IPS-11a (cell line): ENCODE data around the gene PLXDC2.

Experiments used
- H3K4me3 ChIP-seq: one replicate; pipeline ENCODE4 v1.5.1; 2013; ENCODE audit warnings: low read depth, low read length, control low read depth

PLXDC2 gene

DNA sequence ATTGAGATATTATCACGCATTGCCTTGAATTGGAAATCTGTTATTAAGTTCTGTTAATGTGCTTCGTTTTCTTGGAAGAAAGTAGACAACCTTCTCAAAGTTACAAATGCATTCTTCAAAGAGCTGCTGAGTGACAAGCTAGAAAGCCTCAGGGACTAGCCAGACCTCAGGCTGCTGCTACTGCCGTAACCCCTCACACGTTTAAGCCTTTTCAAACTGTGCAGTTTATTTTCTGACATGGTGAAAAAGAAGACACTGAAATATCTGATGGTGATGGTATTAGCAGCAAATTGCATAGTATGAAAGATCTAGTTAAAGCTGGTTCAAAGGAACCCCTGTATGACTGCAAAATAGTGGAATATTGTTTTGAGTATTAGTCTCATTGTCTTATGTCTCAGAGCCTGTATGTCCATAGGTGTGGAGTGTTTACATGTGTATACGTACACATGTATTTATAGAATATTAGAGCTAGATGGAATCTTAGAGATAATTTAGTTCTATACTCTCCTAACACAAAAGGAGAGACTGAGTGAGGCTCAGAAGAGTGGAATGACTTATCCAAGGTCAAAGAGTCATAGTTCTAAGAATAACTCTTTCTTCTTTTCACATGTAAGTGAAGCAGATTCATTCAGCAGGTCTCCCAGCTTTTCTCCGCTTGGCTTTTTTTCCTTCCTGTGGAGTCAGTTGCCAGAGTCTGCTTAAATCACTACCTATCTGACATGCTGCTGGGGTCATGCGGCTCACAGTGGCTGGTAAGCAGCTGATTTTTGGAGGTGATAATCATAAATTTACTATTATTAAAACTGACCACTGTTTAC, 431.9 kb downstream of the PLXDC2 start:
- H3K4me3 ChIP-seq, result no peak overlapping the region

DNA sequence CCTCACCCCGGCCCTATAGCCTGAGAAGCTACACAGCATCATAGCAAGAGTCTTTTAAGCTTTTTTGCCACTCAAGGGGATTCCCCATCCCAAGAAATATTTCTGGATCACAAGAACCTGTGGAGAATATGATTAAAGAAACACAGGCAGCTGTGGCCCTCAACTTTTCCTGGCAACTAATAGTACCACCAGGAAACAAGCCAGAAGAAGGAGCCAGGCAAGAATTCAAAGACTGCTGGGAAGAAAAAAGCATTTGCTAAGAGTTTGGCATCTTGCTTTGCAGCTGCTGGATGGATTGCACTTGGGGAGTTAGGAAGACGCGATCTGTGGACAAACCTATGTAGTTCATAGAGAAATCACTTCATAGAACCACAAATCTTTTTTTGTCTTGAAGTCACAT, 437.8 kb downstream of the PLXDC2 start:
- no peak overlapping the region for H3K4me3 ChIP-seq

- H3K4me3 ChIP-seq, result no peak overlapping the region
These were observed 438.3 kb downstream of the PLXDC2 start for GRCh38 chr10:20254497-20254896.

DNA sequence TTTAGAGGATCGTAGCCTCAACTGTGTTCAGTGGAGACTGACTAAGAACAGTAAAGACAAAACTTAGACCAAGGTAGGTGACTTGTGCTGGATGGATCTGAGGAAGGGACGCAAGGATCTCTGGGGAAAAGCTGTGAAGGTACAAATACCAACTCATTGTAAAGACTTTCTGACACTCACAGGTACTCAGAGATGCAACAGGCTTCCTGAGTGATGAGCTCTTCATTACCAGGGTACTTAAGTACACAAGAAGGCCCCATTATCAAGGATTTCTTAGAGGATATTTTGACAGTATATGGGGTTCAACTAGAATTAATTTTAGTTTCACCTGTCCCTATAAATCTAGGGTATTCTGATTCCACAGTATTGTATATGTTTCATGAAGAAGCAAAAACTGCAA, 440.7 kb downstream of the PLXDC2 start:
- no peak overlapping the region for H3K4me3 ChIP-seq

DNA sequence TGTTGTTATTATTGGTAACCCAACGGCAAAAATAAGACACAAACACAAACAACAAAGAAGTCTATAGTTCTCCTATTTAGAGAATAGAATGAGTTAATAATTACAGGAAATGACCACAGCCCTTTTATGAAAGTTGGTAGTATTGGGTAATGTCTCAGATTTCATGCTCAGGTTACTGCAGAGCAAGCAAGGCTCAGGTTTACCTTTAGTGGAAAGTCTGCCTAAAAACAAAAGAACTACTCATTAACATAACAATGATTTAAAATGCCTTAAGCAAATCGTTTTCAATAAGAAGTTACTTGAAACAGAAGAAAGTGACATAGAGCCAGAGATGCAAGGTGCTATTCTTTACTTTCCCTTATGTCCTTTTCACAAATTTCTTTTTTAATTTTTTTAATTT, 441.2 kb downstream of the PLXDC2 start:
- H3K4me3 ChIP-seq, result no peak overlapping the region

GRCh38 chr10:20265146-20265545, 448.9 kb downstream of the PLXDC2 start:
- H3K4me3 ChIP-seq, result no peak overlapping the region

GRCh38 chr10:20267734-20268133, 451.5 kb downstream of the PLXDC2 start:
- no peak overlapping the region for H3K4me3 ChIP-seq

DNA sequence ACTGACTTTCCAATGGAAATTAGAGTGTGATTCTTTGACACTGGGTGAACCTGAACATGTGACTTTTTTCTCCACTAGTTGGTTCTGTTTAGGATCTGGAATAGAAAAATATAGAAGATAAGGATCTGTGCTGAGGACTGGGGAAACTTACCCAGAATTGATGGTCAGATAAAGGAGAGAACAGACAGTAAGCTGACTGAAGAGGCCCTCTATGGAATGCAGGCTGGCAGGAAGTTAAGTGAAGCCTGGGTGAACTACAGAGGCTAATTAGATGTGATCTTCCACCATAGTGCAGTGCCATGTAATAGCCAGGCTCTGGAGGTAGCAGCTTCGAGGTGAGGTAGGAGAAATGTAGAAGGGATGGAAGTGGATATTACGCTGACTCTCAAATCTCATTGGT, 455.3 kb downstream of the PLXDC2 start:
- H3K4me3 ChIP-seq, result no peak overlapping the region

DNA sequence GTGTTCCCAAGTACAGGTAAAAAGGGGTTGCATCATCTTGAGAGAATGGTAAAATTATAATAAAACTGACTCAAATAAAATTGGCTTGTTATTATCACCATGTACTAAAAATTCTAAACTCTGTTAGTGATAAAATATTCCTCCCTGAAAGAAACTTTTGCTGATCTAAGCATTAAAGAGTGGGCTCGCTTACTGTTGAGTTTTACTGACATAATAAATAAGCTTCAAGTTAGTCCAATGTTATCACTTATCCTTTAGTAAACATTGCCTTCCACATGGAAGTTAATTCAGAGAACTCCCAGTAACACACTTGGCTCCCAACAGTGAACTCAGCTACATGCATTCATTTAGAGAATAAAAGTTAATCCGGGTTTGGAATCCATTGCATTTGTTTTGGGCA, 456.4 kb downstream of the PLXDC2 start:
- no peak overlapping the region for H3K4me3 ChIP-seq

DNA sequence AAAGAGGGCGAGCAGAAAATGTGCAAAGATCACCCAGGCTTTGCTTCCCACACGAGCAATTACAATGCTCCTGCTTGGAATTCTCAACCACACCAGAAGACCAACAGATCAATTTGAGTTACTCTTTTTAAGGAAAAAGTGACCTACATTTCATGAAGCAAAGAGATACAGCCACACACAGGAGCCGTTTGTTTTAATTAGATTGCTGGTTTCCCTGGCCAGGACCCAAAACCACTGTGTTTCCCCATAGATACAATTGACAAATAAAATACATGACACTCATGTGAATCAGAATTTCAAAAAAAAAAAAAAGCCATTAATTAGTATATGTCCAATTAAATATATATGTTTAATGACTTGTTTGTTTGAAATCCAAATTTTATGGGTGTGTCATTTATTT, 458.3 kb downstream of the PLXDC2 start:
- no peak overlapping the region for H3K4me3 ChIP-seq

DNA sequence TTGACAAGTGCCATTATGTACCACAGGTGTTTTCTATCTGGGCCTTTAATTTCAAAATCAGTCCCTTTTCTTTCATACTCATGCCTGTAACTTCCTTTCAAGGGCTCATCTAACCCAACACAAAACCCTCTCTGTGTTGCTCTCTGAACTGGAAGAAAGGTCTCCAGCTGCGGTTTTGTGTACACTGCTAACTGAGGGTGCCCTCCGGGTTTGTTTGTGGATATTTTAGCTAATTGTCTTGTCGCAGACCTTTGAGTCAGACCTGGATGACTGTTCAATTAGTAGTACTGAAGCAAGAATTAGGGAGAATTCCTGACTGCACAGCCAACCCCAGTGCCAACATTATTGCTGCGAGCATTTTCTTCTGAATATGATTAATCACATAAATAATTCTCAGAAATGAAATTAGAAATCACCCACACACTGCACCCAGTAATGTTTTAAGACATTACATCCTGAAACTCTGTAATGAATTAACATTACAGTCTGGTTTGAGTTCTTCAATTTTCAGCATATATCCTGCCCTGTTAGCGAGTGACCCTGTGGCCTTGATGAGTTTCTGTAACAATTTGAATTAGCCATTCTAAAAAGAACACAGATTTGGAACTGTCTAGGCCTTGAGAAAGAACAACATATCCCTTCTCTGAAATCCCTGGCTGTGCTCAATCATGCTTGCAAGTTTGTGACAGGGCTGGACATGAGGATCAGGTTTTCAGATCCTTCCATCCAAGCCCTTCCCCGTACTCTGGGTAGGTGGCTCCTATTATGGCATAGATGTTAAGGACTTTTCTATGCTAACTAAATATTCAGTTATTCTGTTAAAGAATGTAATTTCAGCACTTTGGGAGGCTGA, 460.1 kb downstream of the PLXDC2 start:
- H3K4me3 ChIP-seq, result no peak overlapping the region

DNA sequence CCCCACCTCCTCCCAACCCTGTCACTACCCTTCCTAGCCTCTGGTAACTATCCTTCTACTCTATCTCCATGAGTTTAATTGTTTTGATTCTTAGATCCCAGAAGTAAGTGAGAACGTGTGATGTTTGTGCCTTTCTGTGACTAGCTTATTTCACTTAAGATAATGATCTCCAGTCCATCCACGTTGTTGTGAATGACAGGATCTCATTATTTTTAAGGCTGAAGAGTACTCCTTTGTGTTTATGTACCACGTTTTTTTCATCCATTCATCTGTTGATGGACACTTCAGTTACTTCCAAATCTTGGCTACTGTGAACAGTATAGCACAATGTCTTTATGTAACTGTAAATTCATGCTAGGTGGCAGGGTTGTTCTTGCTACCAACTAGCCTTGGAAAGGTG, 461.6 kb downstream of the PLXDC2 start:
- no peak overlapping the region for H3K4me3 ChIP-seq

DNA sequence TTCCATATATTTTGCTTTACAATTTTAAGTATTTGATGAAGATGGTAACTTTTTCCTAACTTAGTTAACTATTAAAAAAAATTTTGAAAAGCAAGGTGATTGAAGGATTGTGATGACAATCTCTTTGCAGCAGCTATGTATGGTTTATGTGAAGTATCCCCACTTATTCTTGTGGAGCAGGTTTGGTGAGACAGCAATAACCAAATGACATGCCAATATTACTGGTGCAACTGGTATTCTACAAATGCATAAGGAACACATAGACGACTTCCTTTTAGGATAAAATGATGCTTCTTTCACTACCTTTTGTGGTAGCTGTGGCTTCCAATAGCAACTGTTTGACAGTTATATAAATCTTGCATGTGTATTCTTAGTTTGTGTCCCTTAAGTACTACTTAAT, 465.3 kb downstream of the PLXDC2 start:
- H3K4me3 ChIP-seq, result no peak overlapping the region

- H3K4me3 ChIP-seq, result no peak overlapping the region
These were observed 471.4 kb downstream of the PLXDC2 start for GRCh38 chr10:20287586-20287985.

GRCh38 chr10:20288060-20288459, 471.8 kb downstream of the PLXDC2 start:
- no peak overlapping the region for H3K4me3 ChIP-seq

DNA sequence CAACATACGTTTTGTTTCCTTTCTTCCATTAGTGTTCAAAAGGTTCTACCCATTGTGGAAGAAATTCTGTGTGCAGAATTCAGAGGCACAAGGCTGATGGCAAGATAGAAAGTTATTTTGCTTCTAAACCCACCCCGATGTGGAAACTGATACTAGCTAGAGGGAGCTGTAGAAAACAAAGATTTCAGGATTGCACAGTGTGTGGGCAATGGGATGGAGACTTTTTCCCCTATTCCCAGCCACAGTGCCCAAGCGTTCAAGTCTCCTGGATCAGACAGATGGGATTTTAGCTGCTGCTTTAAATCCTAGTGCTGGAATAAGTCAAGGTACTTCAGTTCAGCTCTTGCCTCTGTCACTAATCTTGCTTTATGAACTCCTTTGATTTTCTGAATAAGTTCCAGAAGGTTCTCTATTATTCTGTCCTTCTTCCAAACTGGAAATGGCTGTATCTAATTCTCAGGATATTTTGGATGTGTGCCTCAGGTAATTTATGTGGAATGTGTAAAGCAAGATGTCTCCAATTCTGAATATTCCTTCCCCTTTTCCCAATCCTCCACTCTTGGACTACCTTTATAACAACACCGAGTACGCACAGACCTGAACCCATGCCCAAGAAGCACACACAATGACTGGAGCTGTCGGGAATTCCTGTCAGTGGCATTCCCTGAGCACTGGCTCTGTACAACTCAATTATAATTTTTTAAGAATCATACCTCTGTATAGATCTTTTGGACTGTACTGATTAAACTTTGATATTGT, 473.0 kb downstream of the PLXDC2 start:
- H3K4me3 ChIP-seq, result no peak overlapping the region

- no peak overlapping the region for H3K4me3 ChIP-seq
These were observed 482.2 kb downstream of the PLXDC2 start for GRCh38 chr10:20298417-20298816.

DNA sequence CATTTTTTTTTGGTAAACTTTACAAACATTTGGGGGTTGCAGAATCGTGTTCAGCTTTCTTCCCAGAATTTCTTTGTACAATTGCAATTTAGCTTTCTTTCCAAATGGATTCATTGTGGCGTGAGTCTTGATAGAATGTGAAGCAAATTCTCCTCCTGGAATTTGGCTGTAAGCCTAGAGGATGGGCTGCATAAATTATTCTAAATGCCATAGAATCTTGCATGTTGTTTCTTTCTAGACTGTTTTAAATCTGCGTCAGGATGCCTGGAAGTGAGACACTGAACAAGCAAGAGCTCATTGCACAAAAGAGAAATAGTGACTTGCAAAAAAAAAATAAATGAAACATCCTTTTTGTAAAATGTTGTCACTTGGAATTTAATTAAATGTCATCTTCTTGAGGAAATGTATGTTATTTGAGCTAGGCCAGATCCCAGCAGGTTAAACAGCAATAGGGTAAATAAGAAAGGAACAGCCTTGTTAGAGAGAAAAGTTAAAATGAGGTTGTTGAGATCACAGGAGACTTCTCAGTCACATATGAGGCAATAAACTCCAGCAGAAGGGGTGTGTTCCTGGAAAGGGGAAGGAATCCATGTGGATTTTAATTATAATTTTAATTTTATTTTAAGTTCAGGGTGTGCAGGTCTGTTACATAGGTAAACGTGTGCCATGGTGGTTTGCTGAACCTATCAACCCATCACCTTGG, 483.0 kb downstream of the PLXDC2 start:
- H3K4me3 ChIP-seq, result no peak overlapping the region

GRCh38 chr10:20300735-20301134, 484.5 kb downstream of the PLXDC2 start:
- H3K4me3 ChIP-seq, result no peak overlapping the region

- no peak overlapping the region for H3K4me3 ChIP-seq
These were observed 485.8 kb downstream of the PLXDC2 start for GRCh38 chr10:20302033-20302432.
